HPDE6-E6E7 (cell line): ENCODE measurements around the gene OR4K17.
"Not testable (repeated sequence)": the region's sequence is repeated elsewhere in the genome, so short reads cannot be mapped to it uniquely, and the experiment has no call there.

Experiments
- DNase-seq: peaks from one replicate; pipeline ENCODE4 v3.0.0; 2011; ENCODE audit warnings: missing footprints; ENCODE audit errors: extremely low spot score

Gene OR4K17, protein sequence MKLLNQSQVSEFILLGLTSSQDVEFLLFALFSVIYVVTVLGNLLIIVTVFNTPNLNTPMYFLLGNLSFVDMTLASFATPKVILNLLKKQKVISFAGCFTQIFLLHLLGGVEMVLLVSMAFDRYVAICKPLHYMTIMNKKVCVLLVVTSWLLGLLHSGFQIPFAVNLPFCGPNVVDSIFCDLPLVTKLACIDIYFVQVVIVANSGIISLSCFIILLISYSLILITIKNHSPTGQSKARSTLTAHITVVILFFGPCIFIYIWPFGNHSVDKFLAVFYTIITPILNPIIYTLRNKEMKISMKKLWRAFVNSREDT

GRCh38 chr14:20110438-20110837 lies at the start of gene OR4K17:
OR4K17 (plus strand) TSS chr14:20110739; CDS start chr14:20117500, 6,761 bp downstream.
- DNase-seq = no peak

DNA sequence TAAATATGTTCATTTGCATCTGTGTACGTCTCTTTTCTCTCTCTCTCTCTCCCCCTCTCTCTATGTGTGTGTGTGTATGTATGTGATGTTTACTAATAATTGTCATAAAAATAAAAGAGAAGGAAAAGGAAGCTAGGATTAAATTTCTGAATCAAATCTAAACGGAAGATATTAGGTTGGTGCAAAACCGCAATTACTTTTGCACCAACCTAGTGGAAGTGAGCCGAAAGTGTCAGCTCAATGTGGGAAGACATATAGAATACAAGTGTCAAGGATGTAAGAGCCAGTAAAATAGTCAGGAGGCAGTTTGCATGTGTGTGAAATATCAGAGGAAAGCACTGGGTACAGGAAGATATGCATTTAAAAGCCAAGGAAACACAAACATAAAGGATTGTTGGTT lies 18.5 kb upstream of the OR4K17 start:
- DNase-seq = no peak

DNA sequence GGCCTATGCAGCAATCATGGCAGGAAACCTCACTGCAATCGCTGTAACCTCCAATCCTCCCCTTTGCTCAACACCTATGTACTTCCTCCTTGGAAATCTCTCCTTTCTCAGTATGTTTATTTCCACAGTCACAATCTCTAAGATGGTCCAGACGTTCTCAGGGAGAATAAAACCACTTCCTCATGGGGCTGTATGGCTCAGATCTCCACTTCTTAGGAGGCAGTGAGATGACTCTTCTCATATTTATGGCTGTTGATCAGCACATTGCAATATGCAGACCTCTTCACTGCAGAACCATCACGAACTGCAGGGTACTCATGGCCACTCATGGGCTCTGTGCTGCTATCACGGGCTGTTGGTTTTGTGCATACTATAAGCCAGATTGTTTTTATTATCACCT lies 17.1 kb upstream of the OR4K17 start:
- no peak for DNase-seq

DNA sequence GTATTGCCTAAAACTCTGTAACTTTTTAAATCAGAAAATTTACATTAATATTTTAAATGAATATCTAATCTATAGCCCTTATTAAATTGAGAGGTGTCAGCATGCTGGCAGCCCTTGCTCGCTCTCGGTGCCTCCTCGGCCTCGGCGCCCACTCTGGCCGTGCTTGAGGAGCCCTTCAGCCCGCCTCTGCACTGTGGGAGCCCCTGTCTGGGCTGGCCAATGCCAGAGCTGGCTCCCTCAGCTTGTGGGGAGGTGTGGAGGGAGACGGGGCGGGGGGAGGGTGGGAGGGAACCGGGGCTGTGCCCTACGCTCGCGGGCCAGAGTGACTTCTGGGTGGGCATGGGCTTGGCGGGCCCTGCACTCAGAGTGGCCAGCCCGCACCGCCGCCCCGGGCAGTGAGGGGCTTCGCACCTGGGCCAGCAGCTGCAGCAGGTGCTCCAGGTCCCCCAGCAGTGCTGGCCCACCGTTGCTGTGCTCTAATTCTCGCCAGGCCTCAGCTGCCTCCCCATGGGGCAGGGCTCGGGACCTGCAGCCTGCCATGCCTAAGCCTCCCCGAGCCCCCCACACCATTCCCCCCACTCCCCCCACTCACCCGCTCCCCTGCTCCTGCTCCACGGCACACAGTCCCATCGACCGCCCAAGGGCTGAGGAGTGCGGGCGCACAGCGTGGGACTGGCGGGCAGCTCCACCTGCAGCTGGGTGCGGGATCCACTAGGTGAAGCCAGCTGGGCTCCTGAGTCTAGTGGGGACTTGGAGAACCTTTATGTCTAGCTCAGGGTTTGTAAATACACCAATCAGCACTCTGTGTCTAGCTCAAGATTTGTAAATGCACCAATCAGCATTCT lies 11.4 kb upstream of the OR4K17 start:
- not testable (repeated sequence) for DNase-seq

GRCh38 chr14:20112321-20112720 lies 1.8 kb downstream of the OR4K17 start:
- no peak for DNase-seq

GRCh38 chr14:20116748-20117147 lies 6.2 kb downstream of the OR4K17 start:
- DNase-seq = no peak

DNA sequence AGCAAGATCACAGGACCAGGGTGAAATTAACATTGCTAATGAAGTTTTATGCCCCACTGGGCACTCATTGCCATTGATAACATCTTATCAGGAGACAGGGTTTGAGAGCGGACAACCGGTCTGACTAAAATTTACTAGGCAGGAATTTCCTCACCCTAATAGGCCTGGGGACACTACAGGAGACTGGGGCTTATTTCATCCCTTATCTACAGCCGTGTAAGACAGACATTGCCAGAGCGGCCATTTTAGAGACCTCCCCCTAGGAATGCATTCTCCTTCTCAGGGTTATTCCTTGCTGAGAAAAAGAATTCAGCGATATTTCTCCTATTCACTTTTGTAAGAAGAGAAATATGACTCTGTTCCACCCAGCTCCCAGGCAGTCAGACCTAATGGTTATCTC lies 8.3 kb downstream of the OR4K17 start:
- DNase-seq = no peak

- DNase-seq = no peak
These were observed 28.0 kb downstream of the OR4K17 start, which contains the start of gene OR4N5 for GRCh38 chr14:20138520-20138919. OR4N5 (plus strand) TSS chr14:20138820; CDS start chr14:20143736, 4,916 bp downstream.

DNA sequence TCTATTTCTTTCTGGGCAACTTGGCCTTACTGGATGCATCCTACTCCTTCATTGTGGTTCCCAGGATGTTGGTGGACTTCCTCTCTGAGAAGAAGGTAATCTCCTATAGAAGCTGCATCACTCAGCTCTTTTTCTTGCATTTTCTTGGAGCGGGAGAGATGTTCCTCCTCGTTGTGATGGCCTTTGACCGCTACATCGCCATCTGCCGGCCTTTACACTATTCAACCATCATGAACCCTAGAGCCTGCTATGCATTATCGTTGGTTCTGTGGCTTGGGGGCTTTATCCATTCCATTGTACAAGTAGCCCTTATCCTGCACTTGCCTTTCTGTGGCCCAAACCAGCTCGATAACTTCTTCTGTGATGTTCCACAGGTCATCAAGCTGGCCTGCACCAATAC lies 33.4 kb downstream of the OR4K17 start:
- DNase-seq = no peak

DNA sequence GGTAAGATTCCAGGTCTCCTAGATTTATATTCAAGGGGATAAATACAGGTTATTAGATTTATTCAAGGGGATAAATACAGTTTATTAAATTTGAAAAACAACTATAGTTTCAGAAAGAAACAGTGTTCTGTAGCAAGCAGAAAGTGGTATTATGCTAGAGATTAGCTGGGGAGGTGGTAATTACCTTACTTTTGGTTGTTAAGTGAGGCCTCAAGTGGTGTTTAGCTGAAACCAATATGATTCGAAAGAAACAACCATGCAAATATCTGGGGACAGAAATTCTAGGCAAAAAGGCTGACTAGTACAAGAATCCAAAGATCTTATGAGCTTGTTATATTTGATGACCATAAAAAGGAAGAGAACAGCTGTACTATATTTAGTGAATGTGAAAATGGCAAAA lies 34.3 kb downstream of the OR4K17 start:
- no peak for DNase-seq

GRCh38 chr14:20164462-20164861 lies 53.9 kb downstream of the OR4K17 start:
- DNase-seq = no peak

DNA sequence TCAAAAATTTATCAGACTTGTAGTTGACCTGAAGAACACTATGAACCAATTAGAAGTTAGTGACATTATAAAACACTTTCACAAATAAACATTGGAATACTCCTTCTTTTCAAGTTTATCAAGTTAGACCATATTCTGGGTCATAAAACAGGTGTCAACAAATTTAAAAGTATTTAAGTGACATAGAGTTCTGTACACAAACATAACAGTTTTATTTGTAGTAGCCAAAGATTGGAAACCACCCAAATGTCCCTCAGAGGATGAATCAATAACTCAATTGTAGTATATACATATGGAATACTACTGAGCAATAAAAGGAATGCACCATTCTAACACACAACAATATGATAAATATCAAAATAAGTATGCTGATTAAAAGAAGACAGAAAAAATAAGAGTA lies 56.6 kb downstream of the OR4K17 start:
- DNase-seq = no peak

DNA sequence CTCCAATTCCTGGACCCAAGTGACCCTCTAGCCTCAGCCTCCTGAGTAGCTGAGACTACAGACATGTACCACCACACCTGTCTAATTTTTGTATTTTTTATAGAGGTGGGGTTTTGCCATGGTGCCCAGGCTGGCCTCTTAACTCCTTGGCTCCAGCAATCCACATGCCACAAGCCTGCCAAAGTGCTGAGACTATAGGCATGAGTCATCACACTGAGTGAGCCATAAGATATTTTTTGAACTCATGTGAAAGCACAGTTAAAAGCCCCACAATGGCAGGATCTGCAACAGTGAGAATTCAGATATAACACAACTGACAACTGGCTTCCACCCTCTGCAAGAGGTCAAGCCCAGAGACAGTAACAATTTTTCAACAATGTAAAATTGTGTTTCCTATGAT lies 59.3 kb downstream of the OR4K17 start:
- not testable (repeated sequence) for DNase-seq
